K562 (cell line): ENCODE results near the gene ZNF81. TPM values are rescaled to one million over a fixed set of nuclear protein-coding genes. Genes with fewer than 3 reads are reported as not detected.

Experiments
- DNMT1 ChIP-seq: fragments of 450-650 bp; IDR thresholded peaks from 2 replicates; pipeline ENCODE4 v1.6.1; 2016; ENCODE audit warnings: antibody characterized with exemption, mild to moderate bottlenecking
- HDAC2 ChIP-seq: fragments of 450-650 bp; IDR thresholded peaks from 2 replicates; pipeline ENCODE4 v1.6.1; 2016; ENCODE audit warnings: mild to moderate bottlenecking
- THRAP3 ChIP-seq: fragments of 450-650 bp; IDR thresholded peaks from 2 replicates; pipeline ENCODE4 v1.6.1; 2016; ENCODE audit warnings: mild to moderate bottlenecking, inconsistent platforms, borderline replicate concordance
- ZC3H8 ChIP-seq: fragments of 450-650 bp; IDR thresholded peaks from 2 replicates; pipeline ENCODE4 v1.6.1; 2017
- ZNF146 ChIP-seq: IDR thresholded peaks from one replicate; pipeline ENCODE4 v1.6.1; 2018; ENCODE audit warnings: missing compliant biosample characterization; ENCODE audit not compliant: unreplicated experiment
- ZNF41 ChIP-seq: fragments of 250-450 bp; sonication (Bioruptor Pico); conservative IDR thresholded peaks from 2 replicates; pipeline ENCODE4 v1.4.0; 2020; ENCODE audit warnings: mild to moderate bottlenecking
- polyA plus RNA-seq, 8 experiments: library from polyadenylated mRNA; depleted of rRNA in 4 of 8; stranded (reverse) in 5 of 8; unstranded in 3 of 8; fragments of >200 nt; fragmentation: Nextera tagmentation in 2 of 8; fragmentation: Illumina TruSeq in 1 of 8; extraction: Ambion mirVana in 2 of 8; extraction: Trizol in 1 of 8; gene quantifications; 2 replicates each; pipeline versions ENCODE4 v1.2.1 to v1.2.3, GENCODE V29; 2011 to 2014; ENCODE audit warnings: inconsistent platforms in 1 of 8, missing spikeins in 1 of 8
- total RNA-seq, 7 experiments: library from RNA; depleted of rRNA in 6 of 7; stranded (reverse); fragments of >200 nt in 6 of 7; fragmentation: Illumina TruSeq in 2 of 7; extraction: Trizol in 2 of 7; gene quantifications; 2 replicates each; pipeline versions ENCODE4 v1.2.1 to v1.2.3, GENCODE V29; 2011 to 2021; ENCODE audit warnings: low replicate concordance in 1 of 7
- TF ChIP-seq, protein P1 (sequence below), 2 experiments: fragments of 150-350 bp in 1 of 2; IDR thresholded peaks; 2 replicates each; pipeline ENCODE4 v1.6.1; 2012 to 2016; ENCODE audit warnings: low read depth in 2 of 2, low read length in 2 of 2, mild to moderate bottlenecking in 1 of 2, moderate library complexity in 1 of 2
- TF ChIP-seq, protein P2 (sequence below): fragments of 450-650 bp; IDR thresholded peaks from 2 replicates; pipeline ENCODE4 v1.6.1; 2017; ENCODE audit warnings: antibody characterized with exemption, mild to moderate bottlenecking
- TF ChIP-seq, protein P3 (sequence below): sonication (generic); formaldehyde crosslinking; IDR thresholded peaks from 2 replicates; pipeline ENCODE4 v1.8.0; 2022; ENCODE audit warnings: mild to moderate bottlenecking, missing genetic modification reagents
- TF ChIP-seq, protein P4 (sequence below), 2 experiments: IDR thresholded peaks; 2 replicates each; pipeline ENCODE4 v1.6.1; 2011; ENCODE audit warnings: borderline replicate concordance in 1 of 2, control low read depth in 1 of 2, low read depth in 1 of 2, low read length in 1 of 2, mild to moderate bottlenecking in 1 of 2, mixed read lengths in 1 of 2, moderate library complexity in 1 of 2; ENCODE audit not compliant: insufficient read depth in 1 of 2, insufficient read length in 1 of 2, poor library complexity in 1 of 2, severe bottlenecking in 1 of 2; ENCODE audit errors: extremely low read depth in 1 of 2
- TF ChIP-seq, protein P5 (sequence below): fragments of 250-450 bp; sonication (Bioruptor Pico); IDR thresholded peaks from 2 replicates; pipeline ENCODE4 v1.8.0; 2022; ENCODE audit warnings: moderate library complexity, mild to moderate bottlenecking, inconsistent platforms
- TF ChIP-seq, protein P6 (sequence below): fragments of 450-650 bp; IDR thresholded peaks from 2 replicates; pipeline ENCODE4 v1.6.1; 2016

ZNF81 gene
- total and polyA plus RNA-seq, 9 of the 15 experiments (the other 6 are each of a cell fraction or from before 2014, with no cell fraction given): 2.4 to 9.6 (median 4.9) TPM

DNA sequence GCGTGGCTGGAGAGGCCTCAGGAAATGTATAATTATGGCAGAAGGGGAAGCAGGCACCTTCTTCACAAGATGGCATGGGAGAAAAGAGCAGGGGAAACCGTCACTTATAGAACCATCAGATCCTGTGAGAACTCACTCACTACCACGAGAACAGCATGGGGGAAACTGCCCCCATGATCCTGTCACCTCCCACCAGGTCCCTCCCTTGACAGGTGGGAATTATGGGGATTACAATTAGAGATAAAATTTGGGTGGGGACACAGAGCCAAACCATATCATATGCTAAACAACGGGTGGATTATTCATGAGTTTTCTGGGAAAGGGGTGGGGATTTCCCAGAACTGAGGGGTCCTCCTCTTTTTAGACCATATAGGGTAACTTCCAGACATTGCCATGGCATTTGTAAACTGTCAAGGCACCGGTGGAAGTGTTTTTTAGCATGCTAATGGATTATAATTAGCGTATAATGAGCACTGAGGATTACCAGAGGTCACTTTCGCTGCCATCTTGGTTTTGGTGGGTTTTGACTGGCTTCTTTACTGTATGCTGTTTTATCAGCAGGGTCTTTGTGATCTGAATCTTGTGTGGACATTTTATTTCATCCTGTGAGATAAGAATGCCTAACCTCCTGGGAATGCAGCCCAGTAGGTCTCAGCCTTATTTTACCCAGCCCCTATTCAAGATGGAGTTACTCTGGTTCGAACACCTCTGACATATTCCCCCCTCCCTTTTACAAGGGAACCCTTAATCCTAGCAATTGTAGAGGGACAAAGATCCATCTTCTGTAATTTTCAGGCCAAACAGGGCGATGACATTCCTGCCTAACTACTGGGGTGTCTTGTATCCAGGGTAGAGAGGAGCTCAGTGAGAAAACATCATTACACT, 27.6 kb upstream of the ZNF81 start (continued):
- TF ChIP-seq THRAP3 (no peak), HDAC2 (no peak), ZNF146 (CRISPR knock-in tag) (no peak), DNMT1 (no peak), ZC3H8 (no peak), ZNF41 (CRISPR knock-in tag) (peak; percentile 57; the same call in 1 of the 2 replicates)
- TF ChIP-seq, protein P1, sequence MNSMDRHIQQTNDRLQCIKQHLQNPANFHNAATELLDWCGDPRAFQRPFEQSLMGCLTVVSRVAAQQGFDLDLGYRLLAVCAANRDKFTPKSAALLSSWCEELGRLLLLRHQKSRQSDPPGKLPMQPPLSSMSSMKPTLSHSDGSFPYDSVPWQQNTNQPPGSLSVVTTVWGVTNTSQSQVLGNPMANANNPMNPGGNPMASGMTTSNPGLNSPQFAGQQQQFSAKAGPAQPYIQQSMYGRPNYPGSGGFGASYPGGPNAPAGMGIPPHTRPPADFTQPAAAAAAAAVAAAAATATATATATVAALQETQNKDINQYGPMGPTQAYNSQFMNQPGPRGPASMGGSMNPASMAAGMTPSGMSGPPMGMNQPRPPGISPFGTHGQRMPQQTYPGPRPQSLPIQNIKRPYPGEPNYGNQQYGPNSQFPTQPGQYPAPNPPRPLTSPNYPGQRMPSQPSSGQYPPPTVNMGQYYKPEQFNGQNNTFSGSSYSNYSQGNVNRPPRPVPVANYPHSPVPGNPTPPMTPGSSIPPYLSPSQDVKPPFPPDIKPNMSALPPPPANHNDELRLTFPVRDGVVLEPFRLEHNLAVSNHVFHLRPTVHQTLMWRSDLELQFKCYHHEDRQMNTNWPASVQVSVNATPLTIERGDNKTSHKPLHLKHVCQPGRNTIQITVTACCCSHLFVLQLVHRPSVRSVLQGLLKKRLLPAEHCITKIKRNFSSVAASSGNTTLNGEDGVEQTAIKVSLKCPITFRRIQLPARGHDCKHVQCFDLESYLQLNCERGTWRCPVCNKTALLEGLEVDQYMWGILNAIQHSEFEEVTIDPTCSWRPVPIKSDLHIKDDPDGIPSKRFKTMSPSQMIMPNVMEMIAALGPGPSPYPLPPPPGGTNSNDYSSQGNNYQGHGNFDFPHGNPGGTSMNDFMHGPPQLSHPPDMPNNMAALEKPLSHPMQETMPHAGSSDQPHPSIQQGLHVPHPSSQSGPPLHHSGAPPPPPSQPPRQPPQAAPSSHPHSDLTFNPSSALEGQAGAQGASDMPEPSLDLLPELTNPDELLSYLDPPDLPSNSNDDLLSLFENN (IDR thresholded peaks at IDR 0.05; ENCODE audit: low read depth in 2 of 2, low read length in 2 of 2): no peak
- TF ChIP-seq, protein P2, sequence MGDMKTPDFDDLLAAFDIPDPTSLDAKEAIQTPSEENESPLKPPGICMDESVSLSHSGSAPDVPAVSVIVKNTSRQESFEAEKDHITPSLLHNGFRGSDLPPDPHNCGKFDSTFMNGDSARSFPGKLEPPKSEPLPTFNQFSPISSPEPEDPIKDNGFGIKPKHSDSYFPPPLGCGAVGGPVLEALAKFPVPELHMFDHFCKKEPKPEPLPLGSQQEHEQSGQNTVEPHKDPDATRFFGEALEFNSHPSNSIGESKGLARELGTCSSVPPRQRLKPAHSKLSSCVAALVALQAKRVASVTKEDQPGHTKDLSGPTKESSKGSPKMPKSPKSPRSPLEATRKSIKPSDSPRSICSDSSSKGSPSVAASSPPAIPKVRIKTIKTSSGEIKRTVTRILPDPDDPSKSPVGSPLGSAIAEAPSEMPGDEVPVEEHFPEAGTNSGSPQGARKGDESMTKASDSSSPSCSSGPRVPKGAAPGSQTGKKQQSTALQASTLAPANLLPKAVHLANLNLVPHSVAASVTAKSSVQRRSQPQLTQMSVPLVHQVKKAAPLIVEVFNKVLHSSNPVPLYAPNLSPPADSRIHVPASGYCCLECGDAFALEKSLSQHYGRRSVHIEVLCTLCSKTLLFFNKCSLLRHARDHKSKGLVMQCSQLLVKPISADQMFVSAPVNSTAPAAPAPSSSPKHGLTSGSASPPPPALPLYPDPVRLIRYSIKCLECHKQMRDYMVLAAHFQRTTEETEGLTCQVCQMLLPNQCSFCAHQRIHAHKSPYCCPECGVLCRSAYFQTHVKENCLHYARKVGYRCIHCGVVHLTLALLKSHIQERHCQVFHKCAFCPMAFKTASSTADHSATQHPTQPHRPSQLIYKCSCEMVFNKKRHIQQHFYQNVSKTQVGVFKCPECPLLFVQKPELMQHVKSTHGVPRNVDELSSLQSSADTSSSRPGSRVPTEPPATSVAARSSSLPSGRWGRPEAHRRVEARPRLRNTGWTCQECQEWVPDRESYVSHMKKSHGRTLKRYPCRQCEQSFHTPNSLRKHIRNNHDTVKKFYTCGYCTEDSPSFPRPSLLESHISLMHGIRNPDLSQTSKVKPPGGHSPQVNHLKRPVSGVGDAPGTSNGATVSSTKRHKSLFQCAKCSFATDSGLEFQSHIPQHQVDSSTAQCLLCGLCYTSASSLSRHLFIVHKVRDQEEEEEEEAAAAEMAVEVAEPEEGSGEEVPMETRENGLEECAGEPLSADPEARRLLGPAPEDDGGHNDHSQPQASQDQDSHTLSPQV: peak; percentile 93
- TF ChIP-seq, protein P3, sequence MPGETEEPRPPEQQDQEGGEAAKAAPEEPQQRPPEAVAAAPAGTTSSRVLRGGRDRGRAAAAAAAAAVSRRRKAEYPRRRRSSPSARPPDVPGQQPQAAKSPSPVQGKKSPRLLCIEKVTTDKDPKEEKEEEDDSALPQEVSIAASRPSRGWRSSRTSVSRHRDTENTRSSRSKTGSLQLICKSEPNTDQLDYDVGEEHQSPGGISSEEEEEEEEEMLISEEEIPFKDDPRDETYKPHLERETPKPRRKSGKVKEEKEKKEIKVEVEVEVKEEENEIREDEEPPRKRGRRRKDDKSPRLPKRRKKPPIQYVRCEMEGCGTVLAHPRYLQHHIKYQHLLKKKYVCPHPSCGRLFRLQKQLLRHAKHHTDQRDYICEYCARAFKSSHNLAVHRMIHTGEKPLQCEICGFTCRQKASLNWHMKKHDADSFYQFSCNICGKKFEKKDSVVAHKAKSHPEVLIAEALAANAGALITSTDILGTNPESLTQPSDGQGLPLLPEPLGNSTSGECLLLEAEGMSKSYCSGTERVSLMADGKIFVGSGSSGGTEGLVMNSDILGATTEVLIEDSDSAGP (CRISPR knock-in tag): no peak
- TF ChIP-seq, protein P4, sequence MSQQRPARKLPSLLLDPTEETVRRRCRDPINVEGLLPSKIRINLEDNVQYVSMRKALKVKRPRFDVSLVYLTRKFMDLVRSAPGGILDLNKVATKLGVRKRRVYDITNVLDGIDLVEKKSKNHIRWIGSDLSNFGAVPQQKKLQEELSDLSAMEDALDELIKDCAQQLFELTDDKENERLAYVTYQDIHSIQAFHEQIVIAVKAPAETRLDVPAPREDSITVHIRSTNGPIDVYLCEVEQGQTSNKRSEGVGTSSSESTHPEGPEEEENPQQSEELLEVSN (IDR thresholded peaks at IDR 0.05; ENCODE audit: borderline replicate concordance in 1 of 2, extremely low read depth in 1 of 2, insufficient read depth in 1 of 2, insufficient read length in 1 of 2, low read depth in 1 of 2, low read length in 1 of 2, poor library complexity in 1 of 2, severe bottlenecking in 1 of 2): no peak
- TF ChIP-seq, protein P5, sequence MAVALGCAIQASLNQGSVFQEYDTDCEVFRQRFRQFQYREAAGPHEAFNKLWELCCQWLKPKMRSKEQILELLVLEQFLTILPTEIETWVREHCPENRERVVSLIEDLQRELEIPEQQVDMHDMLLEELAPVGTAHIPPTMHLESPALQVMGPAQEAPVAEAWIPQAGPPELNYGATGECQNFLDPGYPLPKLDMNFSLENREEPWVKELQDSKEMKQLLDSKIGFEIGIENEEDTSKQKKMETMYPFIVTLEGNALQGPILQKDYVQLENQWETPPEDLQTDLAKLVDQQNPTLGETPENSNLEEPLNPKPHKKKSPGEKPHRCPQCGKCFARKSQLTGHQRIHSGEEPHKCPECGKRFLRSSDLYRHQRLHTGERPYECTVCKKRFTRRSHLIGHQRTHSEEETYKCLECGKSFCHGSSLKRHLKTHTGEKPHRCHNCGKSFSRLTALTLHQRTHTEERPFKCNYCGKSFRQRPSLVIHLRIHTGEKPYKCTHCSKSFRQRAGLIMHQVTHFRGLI (CRISPR knock-in tag): no peak
- TF ChIP-seq, protein P6, sequence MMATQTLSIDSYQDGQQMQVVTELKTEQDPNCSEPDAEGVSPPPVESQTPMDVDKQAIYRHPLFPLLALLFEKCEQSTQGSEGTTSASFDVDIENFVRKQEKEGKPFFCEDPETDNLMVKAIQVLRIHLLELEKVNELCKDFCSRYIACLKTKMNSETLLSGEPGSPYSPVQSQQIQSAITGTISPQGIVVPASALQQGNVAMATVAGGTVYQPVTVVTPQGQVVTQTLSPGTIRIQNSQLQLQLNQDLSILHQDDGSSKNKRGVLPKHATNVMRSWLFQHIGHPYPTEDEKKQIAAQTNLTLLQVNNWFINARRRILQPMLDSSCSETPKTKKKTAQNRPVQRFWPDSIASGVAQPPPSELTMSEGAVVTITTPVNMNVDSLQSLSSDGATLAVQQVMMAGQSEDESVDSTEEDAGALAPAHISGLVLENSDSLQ: peak; percentile 48; the same call in 1 of the 2 replicates
